ES-I3 (cell line): ENCODE results near the gene DNAAF6.

Experiments used
- H3K36me3 ChIP-seq: 2 replicates; pipeline ENCODE4 v1.6.1; 2013; ENCODE audit warnings: mild to moderate bottlenecking, low read length, control low read depth, moderate library complexity; ENCODE audit not compliant: insufficient read depth
- H3K4me1 ChIP-seq: 2 replicates; pipeline ENCODE4 v1.6.1; 2013; ENCODE audit warnings: mild to moderate bottlenecking, control low read depth, low read length; ENCODE audit not compliant: insufficient read depth
- H3K9ac ChIP-seq: 2 replicates; pipeline ENCODE4 v1.6.1; 2013; ENCODE audit warnings: low read depth, mild to moderate bottlenecking, low read length, moderate library complexity
- H3K9me3 ChIP-seq: 2 replicates; pipeline ENCODE4 v1.6.1; 2013; ENCODE audit warnings: mild to moderate bottlenecking, low read length, moderate library complexity; ENCODE audit not compliant: control insufficient read depth, insufficient read depth

The DNAAF6 gene

GRCh38 chrX:107226757-107227156, 20.3 kb downstream of the DNAAF6 start:
- no peaks in the 10 kb centered on the region for H3K9me3 ChIP-seq
- no peaks in the 10 kb centered on the region for H3K4me1 ChIP-seq
- H3K9ac ChIP-seq: no peak overlapping the region
- no peaks in the 10 kb centered on the region for H3K36me3 ChIP-seq

GRCh38 chrX:107227780-107228485, 21.5 kb downstream of the DNAAF6 start:
- Histone ChIP-seq H3K9me3 (no peaks in the 10 kb centered on the region), H3K36me3 (no peaks in the 10 kb centered on the region), H3K9ac (no peak overlapping the region), H3K4me1 (no peaks in the 10 kb centered on the region)

- H3K4me1 ChIP-seq: no peaks in the 10 kb centered on the region
- H3K36me3 ChIP-seq: no peaks in the 10 kb centered on the region
- no peak overlapping the region for H3K9ac ChIP-seq
- no peaks in the 10 kb centered on the region for H3K9me3 ChIP-seq
Measured at GRCh38 chrX:107228486-107228819, 22.0 kb downstream of the DNAAF6 start.

GRCh38 chrX:107272431-107272921, 66.1 kb downstream of the DNAAF6 start:
- Histone ChIP-seq H3K9ac (peak overlapping the region; percentile 65), H3K36me3 (no peaks in the 10 kb centered on the region), H3K4me1 (no peaks in the 10 kb centered on the region), H3K9me3 (no peaks in the 10 kb centered on the region)

GRCh38 chrX:107273795-107274194, 67.4 kb downstream of the DNAAF6 start:
- Histone ChIP-seq H3K4me1 (no peaks in the 10 kb centered on the region), H3K9me3 (no peaks in the 10 kb centered on the region), H3K9ac (no peak overlapping the region), H3K36me3 (no peaks in the 10 kb centered on the region)

- Histone ChIP-seq H3K36me3 (no peaks in the 10 kb centered on the region), H3K9me3 (no peaks in the 10 kb centered on the region), H3K9ac (no peak overlapping the region), H3K4me1 (peaks cover 11% of the 10 kb centered on the region; the same call in 1 of the 2 replicates)
Measured at GRCh38 chrX:107288676-107289075, 82.3 kb downstream of the DNAAF6 start.

- Histone ChIP-seq H3K36me3 (no peaks in the 10 kb centered on the region), H3K9ac (no peak overlapping the region), H3K9me3 (no peaks in the 10 kb centered on the region), H3K4me1 (peaks cover 11% of the 10 kb centered on the region; the same call in 1 of the 2 replicates)
Measured at GRCh38 chrX:107290019-107290418, 83.6 kb downstream of the DNAAF6 start.

GRCh38 chrX:107293056-107293455, 86.6 kb downstream of the DNAAF6 start:
- no peak overlapping the region for H3K9ac ChIP-seq
- peaks cover 16% of the 10 kb centered on the region; the same call in 1 of the 2 replicates for H3K4me1 ChIP-seq
- H3K36me3 ChIP-seq: no peaks in the 10 kb centered on the region

More at GRCh38 chrX:107293056-107293455, 86.6 kb downstream of the DNAAF6 start:
- H3K9me3 ChIP-seq: no peaks in the 10 kb centered on the region
